G401 (cell line): ENCODE results near the gene HDLBP. TPM values are rescaled to one million over a fixed set of nuclear protein-coding genes. Genes with fewer than 3 reads are reported as not detected.
A peak's percentile ranks its signal among the peaks of the same experiment; 100 is the strongest.

ENCODE experiments used
- DNase-seq: peaks from one replicate; pipeline ENCODE4 v3.0.0-alpha.2; 2015; ENCODE audit warnings: low spot score
- in situ Hi-C: cut with HindIII; loops from 2 replicates; pipeline ENCODE4 v1.10.0; 2016; ENCODE audit warnings: low sequenced_read_pairs, mixed read lengths
- total RNA-seq: library from RNA; depleted of rRNA; stranded (reverse); fragments of >200 nt; shearing (Covaris generic); gene quantifications from 2 replicates; pipeline ENCODE4 v1.2.3, GENCODE V29; 2014

Gene HDLBP
- total RNA-seq, 1 experiment from 2014 or later = 442 TPM

DNA sequence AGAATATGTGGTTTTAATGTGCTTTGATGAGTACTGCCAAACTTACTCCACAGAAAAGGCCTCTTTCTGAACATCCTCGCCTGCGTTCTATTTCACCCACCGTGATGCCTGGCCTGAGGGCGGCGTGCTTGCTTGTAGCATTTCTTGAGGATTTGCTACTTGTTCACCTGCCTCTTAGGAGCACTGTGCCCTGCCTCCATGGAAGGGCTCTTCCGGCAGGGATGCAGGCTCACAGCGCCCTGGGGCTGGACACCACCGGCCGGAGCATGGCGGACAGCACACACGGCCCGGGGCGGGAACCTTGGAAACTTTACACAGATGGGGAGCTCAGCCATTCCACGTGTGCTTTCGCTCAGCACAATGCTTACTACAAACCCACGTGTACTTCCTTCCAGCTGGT is 89.9 kb downstream of the HDLBP start:
- in situ Hi-C loops = no loop called here
- DNase-seq = no peak

DNA sequence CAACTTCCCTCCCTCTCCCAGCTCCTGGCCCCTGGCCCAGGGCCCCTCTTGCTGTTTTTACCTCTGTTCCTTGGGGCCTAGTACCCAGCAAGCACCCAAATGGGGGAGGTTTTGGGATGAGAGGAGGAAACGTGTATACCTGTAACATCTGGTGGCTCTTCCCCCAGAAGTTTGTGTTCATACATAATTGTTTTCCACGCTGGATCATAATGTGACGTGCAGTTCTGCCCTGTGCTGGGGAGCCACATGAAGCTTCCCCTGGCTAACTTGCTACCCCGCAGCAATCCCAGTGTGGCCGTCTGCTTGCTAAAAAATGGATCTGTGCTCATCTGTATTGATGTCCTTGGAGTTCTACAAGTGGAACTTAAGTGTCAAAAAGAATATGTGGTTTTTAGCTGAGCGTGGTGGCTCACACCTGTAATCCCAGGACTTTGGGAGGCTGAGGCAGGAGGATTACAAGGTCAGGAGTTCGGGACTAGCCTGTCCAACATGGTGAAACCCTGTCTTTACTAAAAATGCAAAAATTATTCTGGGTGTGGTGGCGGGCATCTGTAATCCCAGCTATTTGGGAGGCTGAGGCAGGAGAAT is 90.5 kb downstream of the HDLBP start:
- in situ Hi-C loops = no loop called here
- DNase-seq = no peak

DNA sequence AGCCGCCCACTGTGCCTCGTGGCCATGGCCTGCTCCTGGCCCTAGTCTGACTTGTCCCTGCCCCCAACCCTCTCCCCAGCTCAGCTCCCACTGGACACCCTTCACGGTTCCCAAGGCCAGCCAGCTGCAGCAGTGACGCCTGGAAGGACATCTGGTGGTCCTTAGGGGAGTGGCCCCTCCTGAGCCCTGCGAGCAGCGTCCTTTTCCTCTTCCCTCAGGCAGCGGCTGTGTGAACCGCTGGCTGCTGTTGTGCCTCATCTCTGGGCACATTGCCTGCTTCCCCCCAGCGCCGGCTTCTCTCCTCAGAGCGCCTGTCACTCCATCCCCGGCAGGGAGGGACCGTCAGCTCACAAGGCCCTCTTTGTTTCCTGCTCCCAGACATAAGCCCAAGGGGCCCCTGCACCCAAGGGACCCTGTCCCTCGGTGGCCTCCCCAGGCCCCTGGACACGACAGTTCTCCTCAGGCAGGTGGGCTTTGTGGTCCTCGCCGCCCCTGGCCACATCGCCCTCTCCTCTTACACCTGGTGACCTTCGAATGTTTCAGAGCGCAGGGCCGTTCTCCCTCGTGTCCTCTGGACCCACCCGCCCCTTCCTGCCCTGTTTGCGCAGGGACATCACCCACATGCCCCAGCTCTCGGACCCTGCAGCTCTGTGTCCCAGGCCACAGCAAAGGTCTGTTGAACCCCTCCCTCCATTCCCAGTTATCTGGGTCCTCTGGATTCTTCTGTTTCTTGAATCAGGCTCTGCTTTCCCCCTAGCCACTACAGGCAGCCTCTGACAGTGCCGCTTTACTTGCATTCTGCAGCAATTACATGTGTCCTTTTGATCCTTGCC is 91.2 kb downstream of the HDLBP start:
- in situ Hi-C loops = no loop called here
- no peak for DNase-seq

DNA sequence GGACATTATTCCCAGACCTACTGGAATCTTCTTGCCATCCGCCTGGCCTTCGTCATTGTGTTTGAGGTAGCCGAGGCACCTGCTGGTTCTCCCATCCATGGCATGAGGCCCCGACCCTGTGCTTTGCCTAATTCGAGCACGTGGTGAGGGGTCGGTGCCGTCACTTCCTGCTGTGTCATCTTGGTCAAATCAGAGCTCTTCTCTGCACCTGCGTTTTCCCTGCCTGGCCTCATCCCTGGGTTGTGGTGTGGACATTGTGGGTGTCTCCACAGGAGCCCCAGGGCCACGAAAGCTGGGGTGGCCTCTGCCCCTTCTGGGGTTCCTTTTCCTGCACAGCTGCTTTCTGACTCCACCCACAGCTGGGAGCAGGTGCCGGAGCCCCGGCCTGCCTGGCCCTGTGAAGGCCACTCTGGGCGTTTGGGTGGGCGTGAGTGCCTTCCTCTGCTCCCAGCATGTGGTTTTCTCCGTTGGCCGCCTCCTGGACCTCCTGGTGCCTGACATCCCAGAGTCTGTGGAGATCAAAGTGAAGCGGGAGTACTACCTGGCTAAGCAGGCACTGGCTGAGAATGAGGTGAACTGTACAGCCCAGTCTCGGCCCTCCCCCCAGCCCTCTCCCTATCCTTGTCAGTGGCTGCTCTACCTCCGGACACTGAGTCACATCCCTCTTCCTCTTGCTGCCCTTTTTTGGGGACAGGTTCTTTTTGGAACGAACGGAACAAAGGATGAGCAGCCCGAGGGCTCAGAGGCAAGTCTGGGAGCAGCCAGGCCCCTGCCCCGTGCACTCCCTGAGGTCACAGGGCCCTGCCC is 92.1 kb downstream of the HDLBP start:
- in situ Hi-C loops = no loop called here
- DNase-seq = no peak

DNA sequence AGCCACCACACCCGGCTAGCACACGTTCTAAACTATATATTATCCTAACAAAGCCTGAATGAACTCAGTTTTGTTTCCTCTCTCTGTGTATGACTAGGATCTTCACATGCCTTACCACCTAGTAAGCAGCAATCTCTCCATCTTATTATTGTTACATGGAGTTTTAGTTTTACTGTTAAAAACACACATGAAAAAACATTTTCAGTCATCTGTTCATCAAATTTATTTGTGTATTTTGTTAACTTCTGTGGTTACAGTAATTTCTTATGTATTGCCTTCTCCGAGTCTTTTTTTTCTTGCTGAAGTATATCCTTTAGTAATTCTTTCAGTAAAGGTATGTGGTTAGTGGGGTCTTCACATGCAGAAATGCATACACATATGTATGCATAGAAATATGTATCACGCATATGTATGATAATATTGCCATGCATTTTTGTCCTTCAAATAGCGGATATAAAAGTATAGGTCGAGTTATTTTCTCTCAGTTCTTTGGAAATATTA is 95.6 kb downstream of the HDLBP start:
- in situ Hi-C loops = no loop called here
- no peak for DNase-seq

DNA sequence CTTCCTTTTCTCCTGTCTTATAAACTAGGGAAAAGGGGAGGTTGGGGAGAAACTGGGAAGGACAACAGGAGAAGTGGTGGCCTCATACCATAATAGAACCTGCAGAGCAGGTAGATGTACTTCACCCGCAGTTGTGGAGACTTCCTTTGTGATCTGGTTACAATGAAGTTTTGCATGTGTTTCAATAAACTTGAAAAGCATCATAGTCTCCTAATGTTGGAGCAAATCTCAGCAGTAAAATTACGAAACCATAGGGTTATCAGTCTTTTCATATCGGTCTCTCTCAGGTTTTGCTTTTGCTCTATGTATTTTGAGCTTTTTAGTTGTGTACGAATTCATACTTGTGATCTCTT is 96.5 kb downstream of the HDLBP start:
- in situ Hi-C loops = no loop called here
- no peak for DNase-seq

DNA sequence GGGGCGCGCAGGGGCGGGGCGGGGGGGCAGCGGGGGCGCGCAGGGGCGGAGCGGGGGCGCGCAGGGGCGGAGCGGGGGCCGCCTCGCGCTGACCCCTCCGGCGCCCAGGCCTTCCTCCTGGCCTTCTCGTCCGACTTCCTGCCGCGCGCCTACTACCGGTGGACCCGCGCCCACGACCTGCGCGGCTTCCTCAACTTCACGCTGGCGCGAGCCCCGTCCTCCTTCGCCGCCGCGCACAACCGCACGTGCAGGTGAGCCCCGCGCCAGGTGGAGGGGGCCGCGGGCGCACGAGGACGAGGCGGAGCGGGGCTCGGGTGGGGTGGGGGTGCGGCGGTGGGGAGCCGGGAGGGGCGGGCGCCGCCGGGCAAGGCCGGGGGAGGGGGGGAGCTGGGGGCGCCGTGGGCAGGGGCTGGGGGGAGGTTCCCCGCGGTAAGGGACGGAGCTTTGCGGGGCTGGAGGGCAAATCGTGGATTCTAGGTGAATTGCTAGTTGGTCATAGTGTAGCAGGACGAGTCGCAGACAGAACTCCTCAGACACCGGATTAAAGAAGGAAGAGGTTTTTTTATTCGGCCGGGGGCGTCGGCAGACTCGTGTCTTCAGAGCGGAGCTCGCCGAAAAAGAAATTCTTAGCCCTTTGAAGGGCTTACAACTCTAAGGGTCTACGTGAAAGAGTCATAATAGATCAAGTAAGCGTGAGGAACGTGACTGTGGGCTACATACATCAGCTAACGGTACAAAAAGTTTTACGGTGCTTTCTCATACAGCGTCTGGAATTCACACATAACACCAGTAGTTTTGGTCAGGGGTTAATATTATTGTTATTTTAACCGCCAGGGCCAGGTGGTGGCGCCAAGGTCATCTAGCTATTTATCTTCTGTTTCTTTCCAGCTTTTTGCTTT is 97.1 kb downstream of the HDLBP start:
- in situ Hi-C loops = no loop called here
- DNase-seq = peak; percentile 59

DNA sequence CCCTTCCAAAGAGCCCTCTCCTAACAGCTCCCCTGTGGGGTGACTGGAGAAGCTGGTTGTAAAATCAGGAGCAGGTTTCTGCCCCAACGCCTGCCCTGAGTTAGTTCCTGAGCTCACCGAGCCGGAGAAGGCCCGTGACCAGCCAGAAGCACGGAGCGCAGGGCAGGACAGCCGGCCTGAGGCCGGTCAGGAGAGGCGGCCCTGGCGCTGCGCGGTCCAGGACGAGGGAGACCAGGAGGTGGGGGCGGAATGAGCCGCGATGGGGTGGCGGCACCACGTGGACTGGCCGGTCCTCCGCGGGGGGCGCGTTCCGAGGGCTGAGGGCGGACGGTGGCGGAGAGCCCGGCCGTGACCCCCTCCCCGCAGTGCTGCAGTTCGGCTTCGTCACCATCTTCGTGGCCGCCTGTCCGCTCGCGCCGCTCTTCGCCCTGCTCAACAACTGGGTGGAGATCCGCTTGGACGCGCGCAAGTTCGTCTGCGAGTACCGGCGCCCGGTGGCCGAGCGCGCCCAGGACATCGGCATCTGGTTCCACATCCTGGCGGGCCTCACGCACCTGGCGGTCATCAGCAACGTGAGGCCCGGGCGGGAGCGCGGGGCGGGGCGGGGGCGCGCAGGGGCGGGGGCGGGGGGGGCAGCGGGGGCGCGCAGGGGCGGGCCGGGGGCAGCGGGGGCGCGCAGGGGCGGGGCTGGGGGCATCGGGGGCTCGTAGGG is 98.0 kb downstream of the HDLBP start:
- DNase-seq = peak; percentile 67
- in situ Hi-C loops = no loop called here

DNA sequence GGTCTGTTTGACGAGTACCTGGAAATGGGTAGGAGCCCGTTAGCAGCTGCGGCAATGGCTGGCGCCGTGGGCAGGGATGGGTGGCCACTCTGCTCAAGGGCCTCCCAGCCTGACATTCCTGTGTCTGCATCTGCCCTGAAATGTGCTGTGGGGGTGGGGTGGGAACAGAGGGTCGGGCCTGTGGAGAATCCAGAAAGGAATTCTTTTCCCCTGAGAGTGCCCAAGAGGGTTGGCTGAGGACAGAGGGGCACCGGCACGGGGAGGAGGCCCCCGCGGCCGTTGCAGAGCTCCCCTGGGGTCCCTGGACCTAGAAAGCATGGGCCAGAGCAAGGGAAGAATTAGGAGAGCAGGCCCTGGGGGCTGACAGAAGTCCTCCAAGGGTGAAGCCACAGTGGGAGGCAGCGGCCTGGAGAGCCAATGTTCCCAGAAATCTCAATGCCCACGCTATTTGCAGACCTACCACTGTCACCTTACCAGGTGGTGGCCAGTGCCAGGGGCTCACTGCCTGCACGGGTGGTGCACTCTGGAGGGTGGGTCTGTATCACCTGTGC is 99.2 kb downstream of the HDLBP start:
- in situ Hi-C loops = no loop called here
- DNase-seq = no peak

DNA sequence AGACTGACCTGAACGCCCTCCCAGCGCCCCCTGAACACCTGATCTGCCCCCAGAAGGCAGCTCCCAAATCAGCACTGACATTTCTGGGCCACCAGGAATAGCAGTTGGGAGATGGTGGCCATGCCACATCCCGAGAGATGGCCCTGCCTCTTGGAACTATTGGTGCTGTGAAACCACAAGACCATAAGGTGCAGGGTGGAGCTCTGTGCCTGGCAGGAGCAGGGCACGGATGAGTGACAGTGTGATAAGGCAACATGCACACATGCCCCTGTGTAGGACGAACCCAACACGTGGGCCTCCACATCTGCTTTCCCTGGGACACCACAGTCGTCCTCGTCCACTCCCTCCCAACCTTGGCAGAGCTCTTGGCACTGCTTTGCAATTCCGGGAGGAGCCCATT is 100.1 kb downstream of the HDLBP start:
- in situ Hi-C loops = no loop called here
- no peak for DNase-seq

DNA sequence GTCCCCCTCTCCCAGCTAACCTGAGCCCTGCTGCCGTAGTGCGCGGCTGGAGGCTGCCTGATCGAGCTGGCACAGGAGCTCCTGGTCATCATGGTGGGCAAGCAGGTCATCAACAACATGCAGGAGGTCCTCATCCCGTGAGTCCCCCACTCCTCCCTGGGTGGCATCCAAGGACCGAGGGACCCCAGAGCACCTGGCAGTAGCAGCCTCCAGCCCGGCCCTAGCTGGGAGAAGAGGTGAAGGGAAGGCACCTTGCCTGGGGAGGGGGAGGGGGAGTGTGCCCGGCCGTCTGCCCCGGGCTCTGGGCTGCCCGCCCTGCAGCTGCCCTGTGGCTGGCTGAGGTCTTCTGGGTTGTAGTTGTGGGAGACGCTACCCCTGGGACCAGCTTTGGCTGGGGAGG is 100.7 kb downstream of the HDLBP start:
- in situ Hi-C loops = no loop called here

DNA sequence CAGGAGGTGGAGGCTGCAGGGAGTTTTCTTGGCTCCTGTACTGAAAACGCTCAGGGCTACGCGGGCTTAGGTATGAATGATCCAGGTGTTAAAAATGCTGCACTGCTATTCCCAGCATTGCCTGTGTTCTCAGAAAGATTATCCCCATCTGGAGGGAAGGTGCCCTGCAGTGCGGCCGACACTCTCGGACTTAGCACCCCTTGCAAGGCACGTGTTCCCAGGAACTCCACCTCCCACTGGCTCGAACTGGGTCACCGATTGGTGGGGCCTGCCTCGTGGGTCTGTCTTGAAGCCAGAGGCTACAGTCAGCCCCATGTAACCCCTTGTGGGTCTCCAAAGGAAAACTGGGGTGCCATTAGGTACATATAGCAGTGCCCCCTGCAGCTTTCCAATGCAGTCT is 101.3 kb downstream of the HDLBP start:
- in situ Hi-C loops = no loop called here

More for the DNA sequence above, 100.7 kb downstream of the HDLBP start:
- no peak for DNase-seq

DNA sequence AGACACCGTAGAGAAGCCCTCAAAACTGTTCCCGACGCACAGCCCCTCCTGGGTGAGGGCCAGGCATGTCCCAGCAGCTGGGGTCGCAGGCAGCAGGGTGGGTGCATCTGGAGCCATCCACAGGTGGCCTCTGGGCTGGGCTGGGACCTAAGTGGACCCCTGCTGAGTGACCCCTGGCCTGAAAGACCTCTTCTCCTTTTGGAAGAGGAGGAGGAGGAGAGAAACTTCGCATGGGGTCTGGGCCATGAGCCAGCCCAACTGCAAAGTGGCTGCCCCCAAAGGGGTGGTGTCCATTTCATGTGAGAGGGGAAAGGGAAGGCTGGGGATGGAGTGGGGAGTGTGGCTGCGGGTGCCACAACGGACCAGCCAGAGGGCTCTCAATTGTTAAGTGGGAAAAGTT is 101.9 kb downstream of the HDLBP start:
- in situ Hi-C loops = no loop called here
- no peak for DNase-seq

More for the DNA sequence above, 101.3 kb downstream of the HDLBP start:
- DNase-seq = no peak

DNA sequence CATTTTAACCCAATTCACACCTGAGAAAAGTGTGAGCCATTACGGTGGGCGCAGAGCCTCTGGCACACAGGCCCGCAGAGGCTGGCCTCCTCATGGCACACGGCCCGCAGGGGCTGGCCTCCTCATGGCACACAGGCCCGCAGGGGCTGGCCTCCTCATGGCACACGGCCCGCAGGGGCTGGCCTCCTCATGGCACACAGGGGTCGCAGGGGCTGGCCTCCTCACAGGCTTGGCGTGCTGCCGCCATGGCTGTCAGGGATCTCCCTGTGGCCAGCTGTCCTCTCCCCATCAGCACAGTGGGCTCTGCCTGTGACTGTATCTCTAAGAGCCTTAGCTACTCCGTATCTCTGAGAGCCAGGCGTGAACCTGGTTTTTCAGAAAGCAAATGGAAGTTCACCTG is 102.4 kb downstream of the HDLBP start:
- DNase-seq = no peak
- in situ Hi-C loops = no loop called here

DNA sequence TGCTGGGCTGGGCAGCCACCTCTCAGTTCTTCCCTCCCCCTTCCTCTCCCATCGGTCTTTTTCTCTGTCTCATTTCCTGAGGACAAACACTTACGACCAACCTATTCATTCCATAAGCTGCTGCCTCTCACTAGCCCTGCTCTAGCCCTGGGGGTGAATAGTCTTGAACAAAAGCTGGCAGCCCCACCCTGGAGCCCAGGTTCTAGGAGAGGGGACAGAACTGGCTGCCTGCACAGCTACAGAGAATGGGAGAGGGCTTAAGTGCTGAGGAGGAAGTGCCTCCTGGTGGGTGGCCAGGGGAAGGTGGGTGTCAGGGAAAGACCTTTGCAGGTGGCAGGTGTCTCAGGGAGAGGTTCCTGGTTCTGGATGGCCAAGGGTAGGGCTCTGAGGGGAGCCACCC is 104.2 kb downstream of the HDLBP start:
- in situ Hi-C loops = no loop called here
- no peak for DNase-seq

DNA sequence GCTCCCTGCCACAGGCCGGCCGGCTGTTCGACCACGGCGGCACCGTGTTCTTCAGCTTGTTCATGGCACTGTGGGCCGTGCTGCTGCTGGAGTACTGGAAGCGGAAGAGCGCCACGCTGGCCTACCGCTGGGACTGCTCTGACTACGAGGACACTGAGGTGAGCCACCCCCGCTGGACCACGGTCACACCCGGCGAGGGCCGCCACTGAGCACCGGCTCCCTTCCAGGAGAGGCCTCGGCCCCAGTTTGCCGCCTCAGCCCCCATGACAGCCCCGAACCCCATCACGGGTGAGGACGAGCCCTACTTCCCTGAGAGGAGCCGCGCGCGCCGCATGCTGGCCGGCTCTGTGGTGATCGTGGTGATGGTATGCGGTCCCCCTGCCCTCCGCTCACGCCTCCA is 106.2 kb downstream of the HDLBP start:
- in situ Hi-C loops = loop anchor here (5.0 kb wide), 1 partner anchor 127 kb away; no protein-coding TSS in a partner anchor
- DNase-seq = no peak

DNA sequence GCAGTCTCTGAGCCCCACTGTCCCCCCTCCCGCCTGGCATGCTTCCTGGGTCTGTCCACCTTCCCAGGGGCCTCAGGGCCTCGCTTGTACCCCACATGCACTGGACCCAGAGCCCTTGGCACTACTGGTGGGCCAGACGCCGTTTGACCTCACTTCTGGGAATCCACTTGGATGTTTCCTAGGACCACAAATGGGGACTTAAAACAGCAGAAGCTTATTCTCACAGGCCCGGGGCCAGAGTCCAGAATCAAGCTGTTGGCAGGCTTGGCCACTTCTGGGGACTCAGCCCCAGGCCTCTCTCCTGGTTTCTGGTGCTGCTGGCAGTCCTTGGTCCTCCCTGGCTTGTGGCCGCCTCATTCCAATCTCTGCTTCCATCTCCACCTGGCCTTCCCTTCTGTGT is 107.4 kb downstream of the HDLBP start:
- in situ Hi-C loops = loop anchor here (5.0 kb wide), 1 partner anchor 126 kb away; no protein-coding TSS in a partner anchor
- DNase-seq = no peak

DNA sequence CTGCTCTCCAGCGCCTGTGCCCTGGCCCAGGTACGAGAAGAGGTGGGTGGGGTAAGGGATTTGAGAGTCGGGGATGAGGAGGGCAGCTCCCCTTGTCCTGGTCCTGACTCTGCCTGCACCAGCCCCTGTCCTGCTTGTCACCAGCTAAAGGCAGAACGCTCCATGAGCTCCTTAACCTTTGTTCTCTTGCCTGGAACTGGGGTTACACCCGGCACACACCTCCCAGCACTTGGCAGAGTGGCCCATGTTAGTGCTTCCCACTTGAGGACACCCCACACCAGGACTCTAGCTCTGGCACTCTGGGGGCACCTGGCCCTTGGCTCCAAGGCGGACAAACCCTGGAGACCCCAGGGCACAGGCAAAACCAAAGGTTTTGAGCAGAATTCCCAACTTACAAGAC is 107.8 kb downstream of the HDLBP start:
- no peak for DNase-seq
- in situ Hi-C loops = loop anchor here (5.0 kb wide), 1 partner anchor 125 kb away; no protein-coding TSS in a partner anchor
